ENCODE data around the gene NPTX2.

DNA sequence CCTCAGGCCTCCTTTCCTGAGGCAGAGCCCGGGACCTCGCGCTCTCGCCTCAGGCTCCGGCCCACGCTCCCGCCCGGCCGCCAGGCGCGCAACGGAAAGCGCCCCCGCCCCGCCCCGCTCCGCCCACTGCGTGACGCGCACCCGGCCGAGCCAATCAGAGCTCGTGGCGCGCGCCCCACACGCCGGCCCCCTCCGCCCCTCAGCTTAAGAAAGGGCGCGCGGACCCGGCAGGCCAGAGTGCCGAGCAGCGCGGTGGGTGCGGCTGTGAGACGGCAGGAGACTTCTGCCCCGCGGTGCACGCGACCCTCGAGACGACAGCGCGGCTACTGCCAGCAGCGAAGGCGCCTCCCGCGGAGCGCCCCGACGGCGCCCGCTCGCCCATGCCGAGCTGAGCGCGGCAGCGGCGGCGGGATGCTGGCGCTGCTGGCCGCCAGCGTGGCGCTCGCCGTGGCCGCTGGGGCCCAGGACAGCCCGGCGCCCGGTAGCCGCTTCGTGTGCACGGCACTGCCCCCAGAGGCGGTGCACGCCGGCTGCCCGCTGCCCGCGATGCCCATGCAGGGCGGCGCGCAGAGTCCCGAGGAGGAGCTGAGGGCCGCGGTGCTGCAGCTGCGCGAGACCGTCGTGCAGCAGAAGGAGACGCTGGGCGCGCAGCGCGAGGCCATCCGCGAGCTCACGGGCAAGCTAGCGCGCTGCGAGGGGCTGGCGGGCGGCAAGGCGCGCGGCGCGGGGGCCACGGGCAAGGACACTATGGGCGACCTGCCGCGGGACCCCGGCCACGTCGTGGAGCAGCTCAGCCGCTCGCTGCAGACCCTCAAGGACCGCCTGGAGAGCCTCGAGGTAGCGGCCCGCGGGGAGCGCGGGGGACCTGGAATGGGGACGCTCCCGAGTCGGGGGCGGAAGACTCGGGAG, at the start of gene NPTX2:
- TF ChIP-seq ZNF70 (CRISPR knock-in tag; IDR thresholded peaks at IDR 0.05) (no peak), ZFP30 (CRISPR knock-in tag; IDR thresholded peaks at IDR 0.05) (no peak), CSDC2 (CRISPR knock-in tag; IDR thresholded peaks at IDR 0.05) (no peak), RARB (CRISPR knock-in tag; IDR thresholded peaks at IDR 0.05) (no peak), TOX (CRISPR knock-in tag; IDR thresholded peaks at IDR 0.05; ENCODE audit: borderline replicate concordance) (no peak), GLIS3 (CRISPR knock-in tag; IDR thresholded peaks at IDR 0.05) (no peak), ZFP3 (CRISPR knock-in tag; IDR thresholded peaks at IDR 0.05) (no peak), ESRRG (CRISPR knock-in tag; IDR thresholded peaks at IDR 0.05) (no peak), ISL1 (CRISPR knock-in tag; IDR thresholded peaks at IDR 0.05) (no peak)
- TF ChIP-seq, protein P1, sequence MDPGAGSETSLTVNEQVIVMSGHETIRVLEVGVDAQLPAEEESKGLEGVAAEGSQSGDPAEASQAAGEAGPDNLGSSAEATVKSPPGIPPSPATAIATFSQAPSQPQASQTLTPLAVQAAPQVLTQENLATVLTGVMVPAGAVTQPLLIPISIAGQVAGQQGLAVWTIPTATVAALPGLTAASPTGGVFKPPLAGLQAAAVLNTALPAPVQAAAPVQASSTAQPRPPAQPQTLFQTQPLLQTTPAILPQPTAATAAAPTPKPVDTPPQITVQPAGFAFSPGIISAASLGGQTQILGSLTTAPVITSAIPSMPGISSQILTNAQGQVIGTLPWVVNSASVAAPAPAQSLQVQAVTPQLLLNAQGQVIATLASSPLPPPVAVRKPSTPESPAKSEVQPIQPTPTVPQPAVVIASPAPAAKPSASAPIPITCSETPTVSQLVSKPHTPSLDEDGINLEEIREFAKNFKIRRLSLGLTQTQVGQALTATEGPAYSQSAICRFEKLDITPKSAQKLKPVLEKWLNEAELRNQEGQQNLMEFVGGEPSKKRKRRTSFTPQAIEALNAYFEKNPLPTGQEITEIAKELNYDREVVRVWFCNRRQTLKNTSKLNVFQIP (CRISPR knock-in tag; IDR thresholded peaks at IDR 0.05; ENCODE audit: borderline replicate concordance, low read depth), result no peak
- TF ChIP-seq, protein P2, sequence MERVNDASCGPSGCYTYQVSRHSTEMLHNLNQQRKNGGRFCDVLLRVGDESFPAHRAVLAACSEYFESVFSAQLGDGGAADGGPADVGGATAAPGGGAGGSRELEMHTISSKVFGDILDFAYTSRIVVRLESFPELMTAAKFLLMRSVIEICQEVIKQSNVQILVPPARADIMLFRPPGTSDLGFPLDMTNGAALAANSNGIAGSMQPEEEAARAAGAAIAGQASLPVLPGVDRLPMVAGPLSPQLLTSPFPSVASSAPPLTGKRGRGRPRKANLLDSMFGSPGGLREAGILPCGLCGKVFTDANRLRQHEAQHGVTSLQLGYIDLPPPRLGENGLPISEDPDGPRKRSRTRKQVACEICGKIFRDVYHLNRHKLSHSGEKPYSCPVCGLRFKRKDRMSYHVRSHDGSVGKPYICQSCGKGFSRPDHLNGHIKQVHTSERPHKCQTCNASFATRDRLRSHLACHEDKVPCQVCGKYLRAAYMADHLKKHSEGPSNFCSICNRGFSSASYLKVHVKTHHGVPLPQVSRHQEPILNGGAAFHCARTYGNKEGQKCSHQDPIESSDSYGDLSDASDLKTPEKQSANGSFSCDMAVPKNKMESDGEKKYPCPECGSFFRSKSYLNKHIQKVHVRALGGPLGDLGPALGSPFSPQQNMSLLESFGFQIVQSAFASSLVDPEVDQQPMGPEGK (CRISPR knock-in tag; IDR thresholded peaks at IDR 0.05; ENCODE audit: borderline replicate concordance), result no peak
- TF ChIP-seq, protein P3, sequence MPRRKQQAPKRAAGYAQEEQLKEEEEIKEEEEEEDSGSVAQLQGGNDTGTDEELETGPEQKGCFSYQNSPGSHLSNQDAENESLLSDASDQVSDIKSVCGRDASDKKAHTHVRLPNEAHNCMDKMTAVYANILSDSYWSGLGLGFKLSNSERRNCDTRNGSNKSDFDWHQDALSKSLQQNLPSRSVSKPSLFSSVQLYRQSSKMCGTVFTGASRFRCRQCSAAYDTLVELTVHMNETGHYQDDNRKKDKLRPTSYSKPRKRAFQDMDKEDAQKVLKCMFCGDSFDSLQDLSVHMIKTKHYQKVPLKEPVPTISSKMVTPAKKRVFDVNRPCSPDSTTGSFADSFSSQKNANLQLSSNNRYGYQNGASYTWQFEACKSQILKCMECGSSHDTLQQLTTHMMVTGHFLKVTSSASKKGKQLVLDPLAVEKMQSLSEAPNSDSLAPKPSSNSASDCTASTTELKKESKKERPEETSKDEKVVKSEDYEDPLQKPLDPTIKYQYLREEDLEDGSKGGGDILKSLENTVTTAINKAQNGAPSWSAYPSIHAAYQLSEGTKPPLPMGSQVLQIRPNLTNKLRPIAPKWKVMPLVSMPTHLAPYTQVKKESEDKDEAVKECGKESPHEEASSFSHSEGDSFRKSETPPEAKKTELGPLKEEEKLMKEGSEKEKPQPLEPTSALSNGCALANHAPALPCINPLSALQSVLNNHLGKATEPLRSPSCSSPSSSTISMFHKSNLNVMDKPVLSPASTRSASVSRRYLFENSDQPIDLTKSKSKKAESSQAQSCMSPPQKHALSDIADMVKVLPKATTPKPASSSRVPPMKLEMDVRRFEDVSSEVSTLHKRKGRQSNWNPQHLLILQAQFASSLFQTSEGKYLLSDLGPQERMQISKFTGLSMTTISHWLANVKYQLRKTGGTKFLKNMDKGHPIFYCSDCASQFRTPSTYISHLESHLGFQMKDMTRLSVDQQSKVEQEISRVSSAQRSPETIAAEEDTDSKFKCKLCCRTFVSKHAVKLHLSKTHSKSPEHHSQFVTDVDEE (CRISPR knock-in tag; IDR thresholded peaks at IDR 0.05), result no peak
- TF ChIP-seq, protein P4, sequence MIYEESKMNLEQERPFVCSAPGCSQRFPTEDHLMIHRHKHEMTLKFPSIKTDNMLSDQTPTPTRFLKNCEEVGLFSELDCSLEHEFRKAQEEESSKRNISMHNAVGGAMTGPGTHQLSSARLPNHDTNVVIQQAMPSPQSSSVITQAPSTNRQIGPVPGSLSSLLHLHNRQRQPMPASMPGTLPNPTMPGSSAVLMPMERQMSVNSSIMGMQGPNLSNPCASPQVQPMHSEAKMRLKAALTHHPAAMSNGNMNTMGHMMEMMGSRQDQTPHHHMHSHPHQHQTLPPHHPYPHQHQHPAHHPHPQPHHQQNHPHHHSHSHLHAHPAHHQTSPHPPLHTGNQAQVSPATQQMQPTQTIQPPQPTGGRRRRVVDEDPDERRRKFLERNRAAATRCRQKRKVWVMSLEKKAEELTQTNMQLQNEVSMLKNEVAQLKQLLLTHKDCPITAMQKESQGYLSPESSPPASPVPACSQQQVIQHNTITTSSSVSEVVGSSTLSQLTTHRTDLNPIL (CRISPR knock-in tag; IDR thresholded peaks at IDR 0.05; ENCODE audit: low read depth), result no peak

Data from SK-N-SH treated with all-trans-retinoic acid at 6 μM for 48 hours (cell line).